ENCODE results near the gene ADH4.
"Not testable (repeated sequence)": the region's sequence is repeated elsewhere in the genome, so short reads cannot be mapped to it uniquely, and the experiment has no call there.

The ADH4 gene

GRCh38 chr4:99144070-99144469 lies at the start of gene ADH4:
TSS of gene ADH4 (minus strand) at chr4:99144297. CDS start at chr4:99144222, 75 bp downstream.
- Histone ChIP-seq H3K4me2 (ENCODE audit: low read length) (no peak within 1 kb of the TSS), H3K36me3 (ENCODE audit: insufficient read depth, low read length) (no peaks in the 10 kb centered on the region), H3K4me3 (ENCODE audit: low read depth, low read length, poor library complexity, severe bottlenecking) (no peak within 1 kb of the TSS), H3K4me1 (ENCODE audit: insufficient read depth, low read length, severe bottlenecking) (no peaks in the 10 kb centered on the region), H3F3A (ENCODE audit: insufficient read depth, low read length) (no peaks in the 10 kb centered on the region), H3K79me2 (ENCODE audit: insufficient read depth, low read length) (no peaks in the 10 kb centered on the region), H3K27me3 (ENCODE audit: insufficient read depth, low read length) (no peaks in the 10 kb centered on the region), H3K9me3 (ENCODE audit: low read length) (no peaks in the 10 kb centered on the region), H4K20me1 (ENCODE audit: insufficient read depth, low read length) (no peaks in the 10 kb centered on the region), H3K9me2 (ENCODE audit: low read depth, low read length) (no peaks in the 10 kb centered on the region), H3K9ac (ENCODE audit: low read length) (no peak within 1 kb of the TSS), H3K27ac (ENCODE audit: low read depth, low read length, poor library complexity, severe bottlenecking) (no peak within 1 kb of the TSS), H2AFZ (ENCODE audit: low read length) (no peak within 1 kb of the TSS)
- TF ChIP-seq EZH2 (IDR thresholded peaks at IDR 0.05; ENCODE audit: borderline replicate concordance, low read length) = no peak
- TF ChIP-seq CTCF (IDR thresholded peaks at IDR 0.05; ENCODE audit: low read length) = no peak

DNA sequence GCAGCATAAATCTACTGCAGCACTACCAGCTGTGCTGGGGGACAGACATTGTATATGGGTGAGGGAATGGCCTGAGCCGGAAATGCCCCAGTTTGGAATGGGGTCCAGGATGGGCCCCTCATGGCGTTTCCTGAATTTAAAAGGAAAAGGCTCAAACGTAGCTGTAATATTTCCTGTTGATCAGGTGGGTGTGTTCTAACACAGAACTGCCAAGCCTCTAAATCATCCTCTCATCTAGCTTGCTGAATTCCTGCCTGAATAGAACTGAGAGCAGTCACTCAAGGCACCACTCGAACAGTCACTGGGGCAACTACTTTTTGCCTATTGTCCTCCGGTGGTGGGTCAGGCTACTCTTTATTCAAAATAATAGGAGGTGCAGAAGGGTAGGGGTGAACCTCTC lies 46.2 kb upstream of the ADH4 start:
- Histone ChIP-seq H2AFZ (ENCODE audit: low read length) (no peak overlapping the region), H3K4me2 (ENCODE audit: low read length) (no peak overlapping the region), H4K20me1 (ENCODE audit: insufficient read depth, low read length) (no peaks in the 10 kb centered on the region), H3K9ac (ENCODE audit: low read length) (no peak overlapping the region), H3K4me1 (ENCODE audit: insufficient read depth, low read length, severe bottlenecking) (no peaks in the 10 kb centered on the region), H3K9me3 (ENCODE audit: low read length) (no peaks in the 10 kb centered on the region), H3K27me3 (ENCODE audit: insufficient read depth, low read length) (no peaks in the 10 kb centered on the region), H3K9me2 (ENCODE audit: low read depth, low read length) (no peaks in the 10 kb centered on the region), H3F3A (ENCODE audit: insufficient read depth, low read length) (no peaks in the 10 kb centered on the region), H3K27ac (ENCODE audit: low read depth, low read length, poor library complexity, severe bottlenecking) (no peak overlapping the region), H3K36me3 (ENCODE audit: insufficient read depth, low read length) (no peaks in the 10 kb centered on the region), H3K4me3 (ENCODE audit: low read depth, low read length, poor library complexity, severe bottlenecking) (no peak overlapping the region), H3K79me2 (ENCODE audit: insufficient read depth, low read length) (no peaks in the 10 kb centered on the region)
- TF ChIP-seq EZH2 (IDR thresholded peaks at IDR 0.05; ENCODE audit: borderline replicate concordance, low read length) (no peak), CTCF (IDR thresholded peaks at IDR 0.05; ENCODE audit: low read length) (no peak)

- H4K20me1 ChIP-seq (ENCODE audit: insufficient read depth, low read length); H3K27ac ChIP-seq (ENCODE audit: low read depth, low read length, poor library complexity, severe bottlenecking); H3K79me2 ChIP-seq (ENCODE audit: insufficient read depth, low read length); H3K4me1 ChIP-seq (ENCODE audit: insufficient read depth, low read length, severe bottlenecking); H3K9ac ChIP-seq (ENCODE audit: low read length); H3K36me3 ChIP-seq (ENCODE audit: insufficient read depth, low read length); H3F3A ChIP-seq (ENCODE audit: insufficient read depth, low read length); H3K4me2 ChIP-seq (ENCODE audit: low read length); H3K27me3 ChIP-seq (ENCODE audit: insufficient read depth, low read length); H3K4me3 ChIP-seq (ENCODE audit: low read depth, low read length, poor library complexity, severe bottlenecking); H2AFZ ChIP-seq (ENCODE audit: low read length); H3K9me2 ChIP-seq (ENCODE audit: low read depth, low read length); H3K9me3 ChIP-seq (ENCODE audit: low read length): not testable (repeated sequence)
Measured at GRCh38 chr4:99189900-99190299, 45.8 kb upstream of the ADH4 start.

- no peak for TF ChIP-seq EZH2 (IDR thresholded peaks at IDR 0.05; ENCODE audit: borderline replicate concordance, low read length)
- no peak for TF ChIP-seq CTCF (IDR thresholded peaks at IDR 0.05; ENCODE audit: low read length)
- H3K4me2 ChIP-seq (ENCODE audit: low read length) = no peak overlapping the region
- H3K9ac ChIP-seq (ENCODE audit: low read length) = no peak overlapping the region
- H3K9me3 ChIP-seq (ENCODE audit: low read length) = no peaks in the 10 kb centered on the region
- no peak overlapping the region for H2AFZ ChIP-seq (ENCODE audit: low read length)
- H3K27me3 ChIP-seq (ENCODE audit: insufficient read depth, low read length) = no peaks in the 10 kb centered on the region
- no peaks in the 10 kb centered on the region for H3F3A ChIP-seq (ENCODE audit: insufficient read depth, low read length)
- H3K9me2 ChIP-seq (ENCODE audit: low read depth, low read length) = no peaks in the 10 kb centered on the region
- no peak overlapping the region for H3K27ac ChIP-seq (ENCODE audit: low read depth, low read length, poor library complexity, severe bottlenecking)
- H3K4me1 ChIP-seq (ENCODE audit: insufficient read depth, low read length, severe bottlenecking) = no peaks in the 10 kb centered on the region
- no peak overlapping the region for H3K4me3 ChIP-seq (ENCODE audit: low read depth, low read length, poor library complexity, severe bottlenecking)
- no peaks in the 10 kb centered on the region for H3K36me3 ChIP-seq (ENCODE audit: insufficient read depth, low read length)
- no peaks in the 10 kb centered on the region for H3K79me2 ChIP-seq (ENCODE audit: insufficient read depth, low read length)
- H4K20me1 ChIP-seq (ENCODE audit: insufficient read depth, low read length) = no peaks in the 10 kb centered on the region
Measured at GRCh38 chr4:99186029-99186428, 41.9 kb upstream of the ADH4 start.
